Mesothelial cell of epicardium (in vitro differentiated cells): ENCODE results near the gene IFNGR2. TPM values are rescaled to one million over a fixed set of nuclear protein-coding genes. Genes with fewer than 3 reads are reported as not detected.

ENCODE experiments used
- DNase-seq, 2 experiments: peaks; one replicate each; pipeline ENCODE4 v3.0.0; 2021; ENCODE audit warnings: low spot score in 2 of 2; ENCODE audit not compliant: unreplicated experiment in 2 of 2
- H3K27ac Mint-ChIP-seq: 2 replicates; pipeline ENCODE4 v1.8.0; 2021; ENCODE audit warnings: mixed read lengths
- H3K27me3 Mint-ChIP-seq: 2 replicates; pipeline ENCODE4 v1.8.0; 2021; ENCODE audit warnings: low read depth, mixed read lengths
- H3K36me3 Mint-ChIP-seq: 2 replicates; pipeline ENCODE4 v1.8.0; 2021; ENCODE audit warnings: mixed read lengths
- H3K4me1 Mint-ChIP-seq: 2 replicates; pipeline ENCODE4 v1.8.0; 2021; ENCODE audit warnings: mixed read lengths
- H3K4me3 Mint-ChIP-seq: 2 replicates; pipeline ENCODE4 v1.8.0; 2021; ENCODE audit warnings: mild to moderate bottlenecking, moderate library complexity, mixed read lengths
- H3K9me3 Mint-ChIP-seq: 2 replicates; pipeline ENCODE4 v1.8.0; 2021; ENCODE audit warnings: mixed read lengths
- total RNA-seq: library from RNA; stranded (reverse); gene quantifications from 3 replicates; pipeline ENCODE4 v1.2.1, GENCODE V29; 2021
- TF ChIP-seq, protein P1 (sequence below): fragments of 200-600 bp; sonication (generic); IDR thresholded peaks from one replicate; pipeline ENCODE4 v1.5.0; 2021; ENCODE audit warnings: antibody characterized with exemption; ENCODE audit not compliant: unreplicated experiment

The IFNGR2 gene
- total RNA-seq, 1 donor from 2014 or later = 57.9 TPM

DNA sequence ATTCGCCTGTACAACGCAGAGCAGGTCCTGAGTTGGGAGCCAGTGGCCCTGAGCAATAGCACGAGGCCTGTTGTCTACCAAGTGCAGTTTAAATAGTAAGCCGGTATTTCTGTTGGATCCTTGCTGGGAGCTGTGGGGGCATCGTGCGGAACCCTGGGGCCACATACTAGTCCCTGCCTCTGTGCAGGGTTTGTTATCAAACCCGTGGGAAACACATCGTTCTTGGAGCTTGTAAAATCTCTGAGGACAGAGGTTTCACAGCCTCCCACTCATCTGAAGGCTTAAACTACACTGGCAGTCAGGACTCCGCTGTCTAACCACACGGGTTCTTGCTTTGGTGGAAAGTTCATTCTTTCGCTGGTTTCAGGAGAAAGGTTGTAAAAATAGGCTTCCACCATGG, 11.7 kb downstream of the IFNGR2 start:
- H3K4me1 Mint-ChIP-seq = peaks cover 48% of the 10 kb centered on the region
- H3K27me3 Mint-ChIP-seq = no peaks in the 10 kb centered on the region
- no peak overlapping the region for H3K4me3 Mint-ChIP-seq
- peak overlapping the region; percentile 75 for H3K27ac Mint-ChIP-seq
- H3K36me3 Mint-ChIP-seq = peaks cover 16% of the 10 kb centered on the region
- TF ChIP-seq, protein P1, sequence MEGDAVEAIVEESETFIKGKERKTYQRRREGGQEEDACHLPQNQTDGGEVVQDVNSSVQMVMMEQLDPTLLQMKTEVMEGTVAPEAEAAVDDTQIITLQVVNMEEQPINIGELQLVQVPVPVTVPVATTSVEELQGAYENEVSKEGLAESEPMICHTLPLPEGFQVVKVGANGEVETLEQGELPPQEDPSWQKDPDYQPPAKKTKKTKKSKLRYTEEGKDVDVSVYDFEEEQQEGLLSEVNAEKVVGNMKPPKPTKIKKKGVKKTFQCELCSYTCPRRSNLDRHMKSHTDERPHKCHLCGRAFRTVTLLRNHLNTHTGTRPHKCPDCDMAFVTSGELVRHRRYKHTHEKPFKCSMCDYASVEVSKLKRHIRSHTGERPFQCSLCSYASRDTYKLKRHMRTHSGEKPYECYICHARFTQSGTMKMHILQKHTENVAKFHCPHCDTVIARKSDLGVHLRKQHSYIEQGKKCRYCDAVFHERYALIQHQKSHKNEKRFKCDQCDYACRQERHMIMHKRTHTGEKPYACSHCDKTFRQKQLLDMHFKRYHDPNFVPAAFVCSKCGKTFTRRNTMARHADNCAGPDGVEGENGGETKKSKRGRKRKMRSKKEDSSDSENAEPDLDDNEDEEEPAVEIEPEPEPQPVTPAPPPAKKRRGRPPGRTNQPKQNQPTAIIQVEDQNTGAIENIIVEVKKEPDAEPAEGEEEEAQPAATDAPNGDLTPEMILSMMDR = no peak
- no peaks in the 10 kb centered on the region for H3K9me3 Mint-ChIP-seq
- DNase-seq = no peak

DNA sequence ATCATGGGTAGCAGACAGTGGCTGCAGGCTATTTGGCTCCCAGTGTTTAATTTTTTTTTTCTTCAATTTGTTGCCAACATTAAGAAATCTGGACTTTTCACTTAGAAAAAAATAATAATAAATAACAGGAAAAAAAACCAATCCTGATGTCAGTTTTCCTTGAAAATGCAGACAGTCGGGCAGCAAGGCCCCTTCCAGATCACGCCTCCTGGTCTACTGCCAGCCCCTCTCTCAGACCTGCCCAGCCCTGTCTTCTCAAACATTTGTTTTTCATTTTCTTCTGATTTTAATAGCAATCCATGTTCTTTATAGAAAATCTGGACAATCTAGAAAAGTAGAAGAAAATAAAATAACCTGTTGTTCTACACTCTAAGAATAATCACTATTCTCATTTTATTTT, 15.5 kb downstream of the IFNGR2 start:
- Mint-ChIP-seq H3K4me1 (peaks cover 32% of the 10 kb centered on the region), H3K36me3 (peaks cover 32% of the 10 kb centered on the region), H3K4me3 (no peak overlapping the region), H3K27ac (peak overlapping the region; percentile 86), H3K9me3 (peaks cover 3% of the 10 kb centered on the region), H3K27me3 (no peaks in the 10 kb centered on the region)
- TF ChIP-seq, protein P1 = no peak
- no peak for DNase-seq

DNA sequence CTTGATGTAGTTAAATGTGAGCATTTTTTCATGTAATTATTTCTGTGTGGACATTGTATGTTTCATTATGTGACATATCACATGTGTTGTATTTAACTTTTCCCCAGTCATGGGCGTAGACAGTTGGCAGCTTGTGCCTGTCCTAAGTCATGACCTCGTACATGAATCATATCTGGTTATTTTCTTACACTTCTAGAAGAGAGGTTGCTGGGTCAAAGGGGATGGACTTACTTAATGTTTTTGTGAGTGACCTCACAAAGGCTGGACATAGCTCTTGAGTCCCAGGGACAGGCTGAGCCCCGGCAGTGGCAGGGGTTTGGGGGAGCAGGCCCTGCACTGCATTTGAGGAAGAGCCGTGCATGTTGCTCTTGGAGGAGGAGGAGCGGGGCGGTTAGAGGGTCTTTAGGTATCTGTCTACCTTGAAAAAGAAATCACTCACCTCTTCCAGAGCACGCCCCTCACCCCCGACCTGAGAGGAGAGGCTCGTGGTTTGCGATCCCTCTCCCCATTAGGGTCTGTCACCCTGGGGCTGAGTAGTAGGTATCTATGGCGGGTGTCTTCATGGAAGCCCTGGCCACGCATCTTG, 16.4 kb downstream of the IFNGR2 start:
- Mint-ChIP-seq H3K4me1 (peaks cover 25% of the 10 kb centered on the region), H3K9me3 (peaks cover 3% of the 10 kb centered on the region), H3K27ac (peak overlapping the region; percentile 69), H3K27me3 (no peaks in the 10 kb centered on the region), H3K4me3 (no peak overlapping the region), H3K36me3 (peaks cover 37% of the 10 kb centered on the region)
- no peak for DNase-seq
- TF ChIP-seq, protein P1 = no peak

DNA sequence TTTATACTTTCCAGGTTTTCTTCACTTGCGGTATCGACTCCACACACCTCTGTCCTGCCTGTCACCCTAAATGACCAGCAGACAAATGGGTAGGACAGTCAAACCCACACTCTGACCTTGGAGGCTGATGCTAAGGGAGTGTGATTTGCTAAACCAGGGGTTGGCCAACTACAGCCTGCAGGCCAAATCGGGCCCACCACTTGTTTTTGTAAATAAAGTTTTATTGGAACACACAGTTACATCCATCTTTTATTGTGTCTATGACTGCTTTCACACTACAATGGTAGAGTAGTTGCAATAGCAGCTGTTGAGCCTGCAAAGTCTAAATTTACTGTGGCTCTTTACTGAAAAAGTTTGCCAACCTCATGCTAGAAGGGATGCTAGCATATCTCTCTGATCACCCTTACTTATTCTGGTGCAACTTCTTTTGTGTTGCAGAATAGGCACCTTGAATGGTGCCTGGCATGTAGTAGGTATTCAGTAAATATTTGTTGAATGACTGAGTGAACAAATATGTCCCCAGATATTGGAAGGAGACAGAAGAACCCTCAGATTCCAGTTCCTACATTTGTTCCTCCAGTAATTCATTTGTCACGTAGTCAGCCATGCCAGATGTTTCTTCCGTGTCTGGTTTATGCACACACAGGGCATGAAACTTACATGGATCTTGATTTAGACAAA, 18.6 kb downstream of the IFNGR2 start:
- Mint-ChIP-seq H3K36me3 (peaks cover 35% of the 10 kb centered on the region), H3K4me1 (peaks cover 17% of the 10 kb centered on the region), H3K9me3 (peaks cover 3% of the 10 kb centered on the region), H3K4me3 (no peak overlapping the region), H3K27me3 (no peaks in the 10 kb centered on the region), H3K27ac (no peak overlapping the region)
- no peak for DNase-seq
- TF ChIP-seq, protein P1 = no peak

DNA sequence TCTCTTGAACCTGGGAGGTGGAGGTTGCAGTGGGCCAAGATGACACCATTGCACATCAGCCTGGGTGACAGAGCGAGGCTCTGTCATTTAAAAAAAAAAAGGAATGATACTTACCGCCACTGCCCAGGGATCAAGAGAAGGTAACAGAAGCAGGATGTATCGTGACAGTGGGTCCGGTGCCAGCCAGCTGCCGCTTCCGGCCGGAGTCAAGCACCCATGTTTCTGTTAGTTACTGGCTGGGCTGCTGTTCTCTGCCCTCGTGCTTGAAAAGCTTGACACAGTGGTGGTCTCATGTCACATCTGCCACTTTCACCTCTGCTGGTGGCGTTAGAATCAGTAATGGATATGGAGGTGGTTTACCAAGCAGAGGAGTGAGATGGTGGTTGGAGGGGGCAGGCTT, 21.0 kb downstream of the IFNGR2 start:
- H3K27ac Mint-ChIP-seq = no peak overlapping the region
- peaks cover 3% of the 10 kb centered on the region for H3K9me3 Mint-ChIP-seq

More for the DNA sequence above, 21.0 kb downstream of the IFNGR2 start:
- H3K4me3 Mint-ChIP-seq = no peak overlapping the region
- no peaks in the 10 kb centered on the region for H3K27me3 Mint-ChIP-seq
- H3K36me3 Mint-ChIP-seq = peaks cover 46% of the 10 kb centered on the region
- no peak for DNase-seq
- TF ChIP-seq, protein P1 = no peak
- peaks cover 5% of the 10 kb centered on the region for H3K4me1 Mint-ChIP-seq
